H1 (cell line): ENCODE data around the gene FOXK1. TPM values are rescaled to one million over a fixed set of nuclear protein-coding genes. Genes with fewer than 3 reads are reported as not detected.

Source experiments
- CTCF ChIA-PET: fragments of 300-600 bp; sonication (Branson Sonifier 250); formaldehyde crosslinking; loops from one replicate; lab custom pipeline; 2021; ENCODE audit not compliant: partially characterized antibody; lab: Charles Lee
- POLR2A ChIA-PET: fragments of 300-600 bp; sonication (Branson Sonifier 250); formaldehyde crosslinking; loops from one replicate; lab custom pipeline; 2021; ENCODE audit warnings: inconsistent platforms; ENCODE audit not compliant: partially characterized antibody; lab: Charles Lee
- DNase-seq, 2 experiments: peaks; one replicate each; pipeline versions ENCODE4 v3.0.0 to v3.0.0-alpha.2; 2010 to 2022; ENCODE audit warnings: low spot score in 2 of 2, low read depth in 1 of 2, mixed read lengths in 1 of 2
- FAIRE-seq: peaks from 2 replicates; lab custom pipeline; 2011; peaks lifted over from hg19 to GRCh38; lab: Jason Lieb, UNC
- H2AFZ ChIP-seq: 2 replicates; pipeline ENCODE4 v1.8.1; 2012; ENCODE audit warnings: low read length, inconsistent platforms
- H2AK5ac ChIP-seq: 2 replicates; pipeline ENCODE4 v1.6.1; 2013; ENCODE audit warnings: low read depth, low read length
- H2BK120ac ChIP-seq: replicated peaks from 2 replicates; pipeline ENCODE3; 2013; ENCODE audit warnings: low read depth, low read length, inconsistent platforms
- H2BK12ac ChIP-seq: 2 replicates; pipeline ENCODE4 v1.6.1; 2013; ENCODE audit warnings: low read depth, low read length
- H2BK15ac ChIP-seq: 2 replicates; pipeline ENCODE4 v1.6.1; 2013; ENCODE audit warnings: low read length
- H2BK20ac ChIP-seq: 2 replicates; pipeline ENCODE4 v1.6.1; 2013; ENCODE audit warnings: low read length
- H2BK5ac ChIP-seq: 2 replicates; pipeline ENCODE4 v1.6.1; 2013; ENCODE audit warnings: low read depth, low read length
- H3K14ac ChIP-seq: 2 replicates; pipeline ENCODE4 v1.6.1; 2013; ENCODE audit warnings: inconsistent platforms; ENCODE audit not compliant: insufficient read length
- H3K18ac ChIP-seq: 2 replicates; pipeline ENCODE4 v1.6.1; 2013; ENCODE audit warnings: low read length; ENCODE audit errors: extremely low read depth
- H3K23ac ChIP-seq: 2 replicates; pipeline ENCODE4 v1.6.1; 2013; ENCODE audit warnings: inconsistent platforms; ENCODE audit not compliant: insufficient read length
- H3K23me2 ChIP-seq: 2 replicates; pipeline ENCODE4 v1.6.1; 2013; ENCODE audit warnings: low read depth, low read length
- H3K27ac ChIP-seq: 2 replicates; pipeline ENCODE4 v1.6.1; 2011; ENCODE audit warnings: low read depth, low read length, inconsistent platforms
- H3K27me3 ChIP-seq, 4 experiments: replicated peaks in 1 of 4; 1 replicate in 1 of 4; 2 replicates in 3 of 4; pipeline versions ENCODE4 v1.6.1 to v1.8.1; 2011 to 2013; ENCODE audit warnings: low read length in 3 of 4, mild to moderate bottlenecking in 3 of 4, inconsistent platforms in 2 of 4, mixed read lengths in 2 of 4, moderate library complexity in 1 of 4; ENCODE audit not compliant: control insufficient read depth in 3 of 4, insufficient read depth in 3 of 4; ENCODE audit errors: extremely low read depth in 1 of 4
- H3K36me3 ChIP-seq, 4 experiments: 2 replicates each; pipeline versions ENCODE4 v1.6.1 to v1.8.1; 2011 to 2013; ENCODE audit warnings: mild to moderate bottlenecking in 4 of 4, low read length in 3 of 4, moderate library complexity in 2 of 4, control low read depth in 1 of 4, inconsistent platforms in 1 of 4; ENCODE audit not compliant: insufficient read depth in 4 of 4, control insufficient read depth in 2 of 4
- H3K4ac ChIP-seq: replicated peaks from 2 replicates; pipeline ENCODE3; 2013; ENCODE audit warnings: low read length, low read depth, mixed read lengths, inconsistent platforms; ENCODE audit not compliant: insufficient read length
- H3K4me1 ChIP-seq, 4 experiments: replicated peaks in 1 of 4; 1 replicate in 1 of 4; 2 replicates in 3 of 4; pipeline versions ENCODE4 v1.6.1 to v1.8.1; 2011 to 2013; ENCODE audit warnings: low read length in 3 of 4, inconsistent platforms in 2 of 4, mixed read lengths in 1 of 4; ENCODE audit not compliant: insufficient read depth in 4 of 4, control insufficient read depth in 3 of 4
- H3K4me2 ChIP-seq, 2 experiments: 2 replicates each; pipeline versions ENCODE4 v1.6.1 to v1.8.1; 2011 to 2013; ENCODE audit warnings: low read depth in 2 of 2, low read length in 2 of 2, control low read depth in 1 of 2, inconsistent platforms in 1 of 2, mild to moderate bottlenecking in 1 of 2; ENCODE audit not compliant: insufficient read depth in 1 of 2
- H3K4me3 ChIP-seq, 4 experiments: fragments of 200-600, 300-600 bp in 1 of 4; sonication (generic), shearing (Covaris generic), sonication (Bioruptor Twin) in 1 of 4; 2 replicates each; pipeline versions ENCODE4 v1.5.1 to v1.8.1; 2011 to 2016; ENCODE audit warnings: low read length in 4 of 4, low read depth in 3 of 4, control low read depth in 2 of 4, inconsistent platforms in 2 of 4, mild to moderate bottlenecking in 2 of 4, mixed read lengths in 1 of 4, moderate library complexity in 1 of 4; ENCODE audit not compliant: insufficient read depth in 2 of 4; ENCODE audit errors: extremely low read depth in 1 of 4
- H3K56ac ChIP-seq: replicated peaks from 2 replicates; pipeline ENCODE3; 2013; ENCODE audit warnings: low read depth, mild to moderate bottlenecking, mixed read lengths, low read length, inconsistent platforms; ENCODE audit not compliant: insufficient read length
- H3K79me1 ChIP-seq: 2 replicates; pipeline ENCODE4 v1.6.1; 2013; ENCODE audit warnings: low read depth, low read length, control low read depth
- H3K79me2 ChIP-seq, 2 experiments: 2 replicates each; pipeline versions ENCODE4 v1.6.1 to v1.8.1; 2012 to 2013; ENCODE audit warnings: low read length in 2 of 2, mild to moderate bottlenecking in 2 of 2, inconsistent platforms in 1 of 2; ENCODE audit not compliant: insufficient read depth in 2 of 2, control insufficient read depth in 1 of 2
- H3K9ac ChIP-seq, 4 experiments: replicated peaks in 1 of 4; 1 replicate in 1 of 4; 2 replicates in 3 of 4; pipeline versions ENCODE4 v1.6.1 to v1.8.1; 2011 to 2013; ENCODE audit warnings: low read depth in 3 of 4, low read length in 3 of 4, control low read depth in 2 of 4, mild to moderate bottlenecking in 2 of 4, moderate library complexity in 2 of 4, inconsistent platforms in 1 of 4; ENCODE audit errors: extremely low read depth in 1 of 4
- H3K9me3 ChIP-seq, 2 experiments: 2 replicates each; pipeline versions ENCODE4 v1.6.1 to v1.8.1; 2012 to 2013; ENCODE audit warnings: mild to moderate bottlenecking in 2 of 2, moderate library complexity in 2 of 2, control low read depth in 1 of 2, inconsistent platforms in 1 of 2, low read depth in 1 of 2, low read length in 1 of 2, mixed read lengths in 1 of 2; ENCODE audit not compliant: insufficient read depth in 2 of 2
- H4K20me1 ChIP-seq, 2 experiments: replicated peaks in 1 of 2; 2 replicates each; pipeline versions ENCODE3 to v1.8.1; 2011 to 2013; ENCODE audit warnings: inconsistent platforms in 2 of 2, low read length in 2 of 2, mild to moderate bottlenecking in 1 of 2; ENCODE audit not compliant: insufficient read depth in 2 of 2, control insufficient read depth in 1 of 2
- H4K5ac ChIP-seq: 2 replicates; pipeline ENCODE4 v1.6.1; 2013; ENCODE audit warnings: low read length, low read depth, mixed read lengths, inconsistent platforms; ENCODE audit not compliant: insufficient read length
- H4K8ac ChIP-seq: 2 replicates; pipeline ENCODE4 v1.8.0; 2013; ENCODE audit warnings: mild to moderate bottlenecking, moderate library complexity, low read length, inconsistent platforms; ENCODE audit not compliant: insufficient read depth; ENCODE audit errors: extremely low read depth
- H4K91ac ChIP-seq: replicated peaks from 2 replicates; pipeline ENCODE3; 2013; ENCODE audit warnings: low read length, mixed read lengths, inconsistent platforms; ENCODE audit not compliant: insufficient read length
- BRCA1 ChIP-seq: IDR thresholded peaks from 2 replicates; pipeline ENCODE4 v1.6.1; 2012; ENCODE audit warnings: low read depth, low read length, improper control_type of control experiment
- CBX8 ChIP-seq: fragments of 300-800, 300-1000 bp; sonication (generic); IDR thresholded peaks from 2 replicates; pipeline ENCODE4 v1.7.1; 2016; ENCODE audit warnings: low read depth, low read length, borderline replicate concordance
- CTBP2 ChIP-seq: IDR thresholded peaks from 2 replicates; pipeline ENCODE4 v1.7.0; 2011; ENCODE audit warnings: borderline replicate concordance, mild to moderate bottlenecking, moderate library complexity, mixed read lengths, low read length; ENCODE audit not compliant: insufficient read depth, insufficient read length
- EZH2 ChIP-seq: fragments of 200-600 bp; sonication (generic); IDR thresholded peaks from 2 replicates; pipeline ENCODE4 v1.7.1; 2012; ENCODE audit warnings: low read depth, mild to moderate bottlenecking, moderate library complexity, low read length, inconsistent platforms; ENCODE audit not compliant: severe bottlenecking
- FOSL1 ChIP-seq: IDR thresholded peaks from 2 replicates; pipeline ENCODE4 v1.6.1; 2011; ENCODE audit warnings: mild to moderate bottlenecking, low read depth, low read length, moderate library complexity; ENCODE audit not compliant: insufficient read depth
- HDAC6 ChIP-seq: IDR thresholded peaks from one replicate; pipeline ENCODE4 v1.7.1; 2012; ENCODE audit warnings: low read depth, mild to moderate bottlenecking, inconsistent platforms, low read length, moderate library complexity
- POLR2AphosphoS5 ChIP-seq: IDR thresholded peaks from 2 replicates; pipeline ENCODE4 v1.6.1; 2011; ENCODE audit warnings: low read depth, low read length
- SP1 ChIP-seq: IDR thresholded peaks from 2 replicates; pipeline ENCODE4 v1.6.1; 2011; ENCODE audit warnings: low read depth, low read length
- TEAD4 ChIP-seq: IDR thresholded peaks from 2 replicates; pipeline ENCODE4 v1.6.1; 2012; ENCODE audit warnings: low read depth, low read length, inconsistent platforms, mixed read lengths
- ZNF274 ChIP-seq: IDR thresholded peaks from 2 replicates; pipeline ENCODE4 v1.7.0; 2012; ENCODE audit warnings: low read length, borderline replicate concordance; ENCODE audit errors: extremely low read depth
- WGBS, 2 experiments: shearing (Covaris generic) in 1 of 2; methylation state at CpG; one replicate each; pipeline versions ENCODE4 v1.1.6 to v1.1.7; 2013 to 2015; ENCODE audit warnings: low lambda C conversion rate in 2 of 2, mixed read lengths in 2 of 2, inconsistent platforms in 1 of 2, low coverage in 1 of 2, missing lambda C conversion rate in 1 of 2; ENCODE audit not compliant: insufficient replicate concordance in 2 of 2, insufficient coverage in 1 of 2, insufficient read length in 1 of 2; ENCODE audit errors: extremely low coverage in 1 of 2, missing lambda C conversion rate in 1 of 2; 5-methylcytosine and 5-hydroxymethylcytosine counted together
- polyA plus RNA-seq, 7 experiments: library from polyadenylated mRNA; depleted of rRNA in 3 of 7; stranded (reverse) in 5 of 7; unstranded in 2 of 7; fragments of >200 nt in 5 of 7; fragments of 200-250 nt in 2 of 7; gene quantifications; 1 replicate in 5 of 7; 2 replicates in 1 of 7; 4 replicates in 1 of 7; pipeline versions ENCODE4 v1.2.1 to v1.2.3, GENCODE V29; 2011 to 2013; ENCODE audit warnings: missing spikeins in 2 of 7, mixed read lengths in 2 of 7
- total RNA-seq: library from RNA; stranded (reverse); fragmentation: NEBNext Ultra II Directional; extraction: Animal tissue kit (Norgen Biotek cat#: 25700); gene quantifications from 2 replicates; pipeline ENCODE4 v1.2.1, GENCODE V29; 2021
- TF ChIP-seq, protein P1 (sequence below): IDR thresholded peaks from 2 replicates; pipeline ENCODE4 v1.6.1; 2012; ENCODE audit warnings: low read length, inconsistent platforms

Gene FOXK1
- total and polyA plus RNA-seq, 2 of the 8 experiments (the other 6 are each of a cell fraction or from before 2014, with no cell fraction given) = 2.0 to 8.5 TPM

DNA sequence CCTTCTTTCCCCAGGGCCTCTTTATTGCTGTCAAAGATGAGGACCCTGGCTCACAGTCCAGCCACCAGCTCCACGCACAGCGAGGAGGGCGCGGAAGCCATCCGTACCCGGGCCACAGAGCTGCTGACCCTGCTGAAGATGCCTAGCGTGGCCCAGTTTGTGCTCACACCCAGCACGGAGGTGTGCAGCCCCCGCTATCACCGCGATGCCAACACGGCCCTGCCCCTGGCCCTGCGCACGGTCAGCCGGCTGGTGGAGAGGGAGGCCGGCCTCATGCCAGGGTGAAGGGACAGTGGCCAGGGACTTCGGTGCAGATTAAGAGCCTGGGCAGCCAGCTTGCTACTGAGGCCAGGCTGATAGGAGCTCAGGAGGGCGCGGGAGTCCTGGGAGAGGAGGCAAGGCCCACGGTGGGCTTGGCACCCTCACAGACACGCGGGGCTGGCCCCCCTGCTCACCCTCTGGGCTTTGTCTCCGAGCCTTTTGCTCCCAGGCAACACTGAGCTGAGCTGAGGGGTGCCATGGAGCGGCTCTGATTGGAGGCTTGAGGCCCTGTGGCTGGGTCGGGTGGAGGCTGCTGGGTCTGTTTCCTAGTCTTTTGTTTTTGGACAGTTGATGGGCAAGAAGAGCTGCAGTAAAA is 109.1 kb downstream of the FOXK1 start:
- Histone ChIP-seq H4K91ac (no peak overlapping the region), H4K20me1 (peaks cover 0 to 3% of the 10 kb centered on the region in 2 experiments), H2BK12ac (no peak overlapping the region), H3K23me2 (peaks cover 7% of the 10 kb centered on the region; the same call in 1 of the 2 replicates), H2BK15ac (no peak overlapping the region), H3K79me2 (no peaks in the 10 kb centered on the region), H4K8ac (peak overlapping the region; percentile 51; the same call in 1 of the 2 replicates), H4K5ac (no peak overlapping the region), H3K9me3 (no peaks in the 10 kb centered on the region; a peak in 1 of 4 replicates), H3K4me2 (no peak overlapping the region), H3K9ac (no peak overlapping the region), H2AK5ac (no peak overlapping the region), H3K23ac (no peak overlapping the region), H3K27me3 (no peaks in the 10 kb centered on the region), H3K18ac (no peak overlapping the region), H2AFZ (no peak overlapping the region), H2BK120ac (no peak overlapping the region), H3K27ac (no peak overlapping the region), H3K4ac (no peak overlapping the region), H3K79me1 (no peaks in the 10 kb centered on the region), H2BK5ac (no peak overlapping the region), H3K4me1 (peaks cover 0 to 3% (median 1%) of the 10 kb centered on the region in 4 experiments; a peak in 4 of 7 replicates), H3K4me3 (no peak overlapping the region), H2BK20ac (no peak overlapping the region), H3K36me3 (peaks cover 3 to 26% (median 7%) of the 10 kb centered on the region in 4 experiments; a peak in 5 of 8 replicates), H3K56ac (no peak overlapping the region), H3K14ac (no peak overlapping the region)
- POLR2A ChIA-PET = interaction anchor here (1.1 to 1.9 kb wide), 3 partner anchors 8 to 16 kb away, joined by 6 to 11 read pairs (median 9); partner anchors contain the start of gene AP5Z1
- no peak for FAIRE-seq
- CTCF ChIA-PET = interaction anchor here (0.6 to 3.3 kb wide), 10 partner anchors 9 to 297 kb away, joined by 3 to 22 read pairs (median 6); partner anchors contain the start of gene AP5Z1
- 98% methylated on average over 23 of the region's 25 CpGs; no CpG with 5 or more reads in 1 of the 2 experiments for WGBS, 2 experiments
- no peak for DNase-seq
- no peak for TF ChIP-seq BRCA1
- no peak for TF ChIP-seq TEAD4
- TF ChIP-seq ZNF274 = no peak
- TF ChIP-seq EZH2 = no peak
- TF ChIP-seq CTBP2 = no peak
- TF ChIP-seq, protein P1, sequence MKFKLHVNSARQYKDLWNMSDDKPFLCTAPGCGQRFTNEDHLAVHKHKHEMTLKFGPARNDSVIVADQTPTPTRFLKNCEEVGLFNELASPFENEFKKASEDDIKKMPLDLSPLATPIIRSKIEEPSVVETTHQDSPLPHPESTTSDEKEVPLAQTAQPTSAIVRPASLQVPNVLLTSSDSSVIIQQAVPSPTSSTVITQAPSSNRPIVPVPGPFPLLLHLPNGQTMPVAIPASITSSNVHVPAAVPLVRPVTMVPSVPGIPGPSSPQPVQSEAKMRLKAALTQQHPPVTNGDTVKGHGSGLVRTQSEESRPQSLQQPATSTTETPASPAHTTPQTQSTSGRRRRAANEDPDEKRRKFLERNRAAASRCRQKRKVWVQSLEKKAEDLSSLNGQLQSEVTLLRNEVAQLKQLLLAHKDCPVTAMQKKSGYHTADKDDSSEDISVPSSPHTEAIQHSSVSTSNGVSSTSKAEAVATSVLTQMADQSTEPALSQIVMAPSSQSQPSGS = no peak
- TF ChIP-seq POLR2AphosphoS5 = no peak
- no peak for TF ChIP-seq HDAC6
- no peak for TF ChIP-seq SP1
- no peak for TF ChIP-seq CBX8
- no peak for TF ChIP-seq FOSL1
